ENCODE measurements around the gene FAM240A. TPM values are rescaled to one million over a fixed set of nuclear protein-coding genes. Genes with fewer than 3 reads are reported as not detected.

The FAM240A gene
- total RNA-seq, 4 donors from 2014 or later, result not detected

DNA sequence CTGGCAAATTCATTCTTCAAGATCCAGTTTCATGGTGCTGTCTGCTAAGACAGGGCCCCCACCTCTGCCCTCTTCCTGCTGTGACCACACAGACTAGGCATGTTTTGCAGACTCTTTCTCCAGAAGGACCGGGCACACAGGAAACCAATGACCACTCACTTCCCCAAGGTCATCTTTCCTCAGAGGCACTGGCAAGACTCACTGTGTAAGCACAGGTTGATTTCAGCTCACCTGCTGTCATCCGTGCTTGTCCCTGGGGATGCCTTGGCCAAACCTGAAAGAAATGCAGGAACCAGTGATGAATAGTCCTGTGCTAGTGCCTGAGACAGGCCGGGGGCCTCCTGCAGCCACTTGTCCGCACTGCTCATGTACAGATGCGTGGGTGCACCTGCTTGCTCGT, 47.7 kb downstream of the FAM240A start:
- TF ChIP-seq, protein P1, sequence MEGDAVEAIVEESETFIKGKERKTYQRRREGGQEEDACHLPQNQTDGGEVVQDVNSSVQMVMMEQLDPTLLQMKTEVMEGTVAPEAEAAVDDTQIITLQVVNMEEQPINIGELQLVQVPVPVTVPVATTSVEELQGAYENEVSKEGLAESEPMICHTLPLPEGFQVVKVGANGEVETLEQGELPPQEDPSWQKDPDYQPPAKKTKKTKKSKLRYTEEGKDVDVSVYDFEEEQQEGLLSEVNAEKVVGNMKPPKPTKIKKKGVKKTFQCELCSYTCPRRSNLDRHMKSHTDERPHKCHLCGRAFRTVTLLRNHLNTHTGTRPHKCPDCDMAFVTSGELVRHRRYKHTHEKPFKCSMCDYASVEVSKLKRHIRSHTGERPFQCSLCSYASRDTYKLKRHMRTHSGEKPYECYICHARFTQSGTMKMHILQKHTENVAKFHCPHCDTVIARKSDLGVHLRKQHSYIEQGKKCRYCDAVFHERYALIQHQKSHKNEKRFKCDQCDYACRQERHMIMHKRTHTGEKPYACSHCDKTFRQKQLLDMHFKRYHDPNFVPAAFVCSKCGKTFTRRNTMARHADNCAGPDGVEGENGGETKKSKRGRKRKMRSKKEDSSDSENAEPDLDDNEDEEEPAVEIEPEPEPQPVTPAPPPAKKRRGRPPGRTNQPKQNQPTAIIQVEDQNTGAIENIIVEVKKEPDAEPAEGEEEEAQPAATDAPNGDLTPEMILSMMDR (IDR thresholded peaks at IDR 0.05; ENCODE audit: low read depth), result no peak

DNA sequence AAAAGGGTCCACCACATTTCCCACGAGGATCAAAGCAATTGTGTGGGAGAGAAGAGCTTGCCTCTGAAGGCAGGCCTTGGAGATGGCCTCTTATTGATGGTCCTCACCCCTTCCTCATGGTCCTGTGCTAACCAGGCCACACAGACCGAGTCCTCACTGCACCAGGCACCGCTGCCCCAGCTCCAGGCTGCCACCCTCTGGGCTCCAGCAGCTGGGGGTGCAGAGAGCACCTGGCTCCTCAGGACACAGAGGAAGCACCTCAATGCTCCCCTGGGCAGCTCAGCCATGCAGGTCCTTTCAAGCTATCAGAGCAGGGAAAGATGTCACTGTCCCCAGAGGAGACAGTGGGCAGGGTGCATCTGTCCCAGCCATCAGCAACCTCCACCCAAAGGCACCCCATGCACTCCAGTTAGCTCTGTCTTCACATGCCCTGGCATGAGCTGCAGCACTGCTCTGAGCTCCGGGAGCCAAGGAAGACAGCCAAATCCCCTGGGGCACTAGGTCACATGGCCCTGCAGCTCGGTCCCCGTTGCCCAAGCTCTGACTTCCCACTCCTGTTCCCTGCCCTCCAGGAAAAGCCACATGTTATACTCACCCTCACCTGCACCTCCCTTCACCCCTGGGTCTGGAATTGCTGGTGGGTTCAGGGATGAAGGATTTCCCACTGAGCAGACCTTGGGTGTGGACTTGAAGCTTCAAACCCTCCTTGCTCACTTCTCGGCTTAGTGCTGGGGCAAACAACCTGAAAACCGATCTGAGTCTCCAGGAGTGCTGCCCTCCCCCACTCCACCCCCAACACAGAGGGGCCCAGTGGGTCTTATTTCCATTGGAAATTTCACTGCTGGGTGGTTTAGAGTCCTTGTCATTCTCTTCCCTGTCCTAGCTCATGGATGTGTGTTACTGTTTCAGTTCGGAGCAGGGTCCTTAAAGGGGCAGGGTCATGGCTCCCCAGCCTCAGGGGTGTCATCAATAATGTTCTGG, 48.5 kb downstream of the FAM240A start:
- TF ChIP-seq, protein P1 (IDR thresholded peaks at IDR 0.05; ENCODE audit: low read depth), result no peak

DNA sequence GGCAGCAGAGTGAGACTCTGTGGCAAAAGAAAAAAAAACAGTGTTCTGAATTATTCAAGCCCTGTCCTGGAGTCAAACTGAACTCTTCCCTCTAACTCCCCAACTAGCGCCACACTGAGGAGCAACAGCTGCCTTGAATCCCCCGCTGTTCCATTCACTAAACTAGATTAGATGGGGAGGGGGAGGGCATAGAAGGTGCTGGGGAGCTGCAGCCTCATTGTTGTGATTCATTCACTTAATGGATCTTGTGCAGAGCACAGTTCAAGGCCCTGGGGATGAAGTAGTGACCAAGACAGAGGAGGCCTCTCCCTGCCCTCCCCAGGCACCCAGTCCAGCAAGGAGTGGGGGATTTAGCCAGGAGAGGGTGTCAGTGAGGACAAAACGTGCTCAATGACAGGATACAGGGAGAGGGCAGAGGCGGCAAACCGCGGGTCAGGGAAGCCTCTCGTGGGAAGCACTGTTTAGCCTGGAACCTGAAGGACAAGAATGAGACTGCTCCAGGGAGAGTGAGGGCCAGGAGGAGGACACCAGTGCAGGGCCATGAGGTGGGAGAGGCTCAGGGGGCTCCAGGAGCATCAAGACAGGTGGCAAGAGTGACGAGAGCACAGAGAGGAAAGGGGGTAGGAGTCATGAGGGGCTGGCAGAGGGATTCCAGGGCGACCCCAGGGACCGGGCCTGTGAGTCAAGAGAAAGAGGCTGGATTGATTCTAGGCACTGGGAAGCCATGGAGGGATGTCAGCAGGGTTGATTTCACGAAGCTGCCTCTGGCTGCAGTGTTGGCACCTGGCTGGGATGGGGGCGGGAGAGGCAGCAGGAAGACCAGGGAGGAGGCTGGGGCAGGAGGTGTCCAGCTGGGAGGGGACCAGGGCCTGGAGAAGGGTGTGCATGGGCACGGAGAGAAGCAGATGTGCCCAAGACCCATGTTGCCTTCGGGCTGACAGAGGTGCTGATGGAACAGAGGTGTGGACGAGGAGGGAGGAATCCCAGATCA, 49.7 kb downstream of the FAM240A start:
- TF ChIP-seq, protein P1 (IDR thresholded peaks at IDR 0.05; ENCODE audit: low read depth), result no peak

DNA sequence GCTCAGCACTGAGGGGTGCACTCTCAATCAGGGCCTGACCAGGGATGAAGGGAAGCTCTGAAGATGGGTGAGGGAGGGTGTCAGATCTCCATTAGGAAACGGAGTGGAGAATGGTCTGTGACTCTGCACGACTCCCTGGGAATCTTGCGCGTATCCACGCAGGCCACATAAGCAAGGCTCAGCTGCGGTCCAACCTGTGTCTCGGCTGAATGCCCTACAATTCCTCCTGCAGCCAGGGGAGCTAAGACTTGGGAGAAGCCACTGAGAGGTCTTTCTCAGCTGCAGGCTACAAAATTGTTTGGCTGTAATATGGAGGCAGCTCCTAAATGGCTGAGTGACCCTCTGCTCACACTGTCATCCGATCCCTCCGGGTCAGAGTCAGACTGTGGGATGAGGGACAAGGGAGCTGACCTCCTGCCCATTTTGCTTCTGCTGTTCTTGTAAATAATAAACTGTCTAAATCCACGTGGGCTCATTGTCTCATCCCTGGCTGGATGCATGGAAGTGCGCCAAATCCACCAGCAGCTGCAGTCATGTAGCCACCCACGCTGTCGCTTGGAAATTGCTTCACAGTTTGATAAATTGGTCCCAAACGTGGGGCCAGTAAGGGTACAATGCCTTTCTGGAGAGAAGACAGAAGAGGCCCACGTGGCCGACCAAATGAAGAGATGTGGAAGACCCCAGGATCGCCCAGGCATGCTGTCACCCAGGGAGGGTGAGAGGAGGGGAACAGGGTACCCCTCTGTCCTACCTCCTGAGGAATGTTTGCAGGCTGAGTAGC, 50.6 kb downstream of the FAM240A start:
- TF ChIP-seq, protein P1 (IDR thresholded peaks at IDR 0.05; ENCODE audit: low read depth), result no peak

DNA sequence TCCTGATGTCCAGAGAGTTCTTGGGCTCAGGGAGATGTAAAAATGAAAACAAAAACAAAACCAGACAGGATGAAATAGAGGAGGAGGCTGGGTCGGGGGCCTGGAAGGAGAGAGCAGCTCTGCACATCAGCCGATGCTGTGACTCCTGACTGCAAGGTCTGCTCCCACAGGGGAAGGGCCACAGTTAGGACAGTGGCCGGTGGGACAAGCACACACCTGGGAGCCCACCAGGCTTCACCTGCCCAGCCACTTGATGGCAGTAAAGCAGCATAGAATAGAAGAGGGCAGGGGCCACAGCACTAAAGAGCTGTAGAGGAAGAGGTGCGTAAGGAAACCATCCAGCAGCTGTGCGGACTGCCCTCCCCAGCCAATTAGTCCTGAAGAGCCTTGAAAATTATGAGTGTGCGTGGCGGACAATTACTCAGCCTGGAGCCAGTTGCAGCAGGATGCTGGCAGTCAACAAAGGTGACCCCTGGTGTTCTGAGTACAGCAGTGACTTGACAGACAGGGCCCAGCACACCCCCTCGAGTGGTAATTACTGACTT, 51.3 kb downstream of the FAM240A start:
- TF ChIP-seq, protein P1 (IDR thresholded peaks at IDR 0.05; ENCODE audit: low read depth), result no peak

DNA sequence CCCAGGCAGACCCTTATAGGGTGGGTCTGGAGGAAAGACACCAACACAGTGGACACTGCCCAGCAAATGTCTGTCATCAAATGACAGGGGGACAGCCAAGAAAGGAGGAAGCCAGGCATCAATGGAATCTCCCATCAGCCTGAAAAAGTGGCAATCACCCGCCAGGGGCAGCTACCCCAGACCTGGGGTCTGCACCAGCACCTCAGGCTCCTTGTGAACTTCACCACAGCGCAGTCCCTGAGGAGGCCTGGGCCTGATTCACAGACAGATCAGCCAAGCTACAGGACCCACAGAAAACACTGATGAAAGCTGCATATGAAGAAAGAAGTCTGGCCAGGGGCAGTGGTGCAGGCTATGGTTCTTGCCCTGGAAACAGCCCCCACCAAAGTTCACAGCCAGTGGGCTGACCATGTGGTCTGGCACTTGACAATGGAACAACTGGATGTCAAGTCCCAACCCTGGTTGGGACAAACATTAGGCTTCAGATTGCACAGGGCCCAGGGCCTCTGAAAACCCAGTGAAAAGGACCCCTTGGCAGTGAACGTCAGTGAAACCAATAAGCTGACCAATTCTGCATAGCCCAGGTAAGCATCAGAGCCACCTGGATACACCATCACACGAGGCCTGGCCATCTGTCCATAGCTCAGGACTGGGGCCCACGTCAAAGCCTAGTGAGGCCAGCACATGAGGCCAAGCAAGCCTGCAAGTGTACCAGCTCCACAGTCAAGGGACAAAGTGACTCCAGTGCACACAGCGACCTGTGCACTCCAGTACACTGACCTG, 52.1 kb downstream of the FAM240A start:
- TF ChIP-seq, protein P1 (IDR thresholded peaks at IDR 0.05; ENCODE audit: low read depth), result no peak

Data from subcutaneous adipose tissue (tissue), 4 donors.